Right lobe of liver (tissue), 4 donors: ENCODE measurements around the gene PP2D1.

ENCODE experiments used
- POLR2A ChIP-seq: fragments of 450-650 bp; IDR thresholded peaks from one replicate; pipeline ENCODE4 v1.6.1; 2017; ENCODE audit warnings: antibody characterized with exemption, mild to moderate bottlenecking
- TF ChIP-seq, protein P1 (sequence below), 4 donors: fragments of 200-600 bp in 3 of 4; fragments of 450-650 bp in 1 of 4; IDR thresholded peaks; one replicate each; pipeline versions ENCODE4 v1.5.1 to v1.8.0; 2016 to 2022; ENCODE audit warnings: antibody characterized with exemption in 4 of 4, mild to moderate bottlenecking in 2 of 4
- donor health status: DM: no; HTN: no; CAD: no.
- donor health status: DM: no; HTN: no; CAD: no.
- donor health status: DM: no; HTN: yes; CAD: no.

DNA sequence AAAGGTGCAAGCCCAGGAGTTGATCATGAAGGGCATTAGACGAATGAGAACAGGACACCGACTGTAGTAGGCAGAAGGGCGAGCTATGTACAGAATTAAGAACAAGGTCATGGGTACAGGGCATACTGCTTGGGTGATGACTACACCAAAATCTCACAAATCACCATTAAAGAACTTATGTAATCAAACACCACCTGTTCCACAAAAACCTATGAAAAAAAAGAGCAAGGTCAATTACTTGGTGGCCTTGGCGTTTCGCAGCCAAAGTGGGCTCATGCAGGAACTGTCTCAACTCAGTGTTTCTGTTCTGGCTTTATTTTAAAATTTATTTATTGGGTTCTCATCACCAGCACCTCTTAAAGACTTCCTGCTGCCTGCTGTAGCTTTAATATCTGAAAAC is 30.3 kb upstream of the PP2D1 start:
- TF ChIP-seq, protein P1, sequence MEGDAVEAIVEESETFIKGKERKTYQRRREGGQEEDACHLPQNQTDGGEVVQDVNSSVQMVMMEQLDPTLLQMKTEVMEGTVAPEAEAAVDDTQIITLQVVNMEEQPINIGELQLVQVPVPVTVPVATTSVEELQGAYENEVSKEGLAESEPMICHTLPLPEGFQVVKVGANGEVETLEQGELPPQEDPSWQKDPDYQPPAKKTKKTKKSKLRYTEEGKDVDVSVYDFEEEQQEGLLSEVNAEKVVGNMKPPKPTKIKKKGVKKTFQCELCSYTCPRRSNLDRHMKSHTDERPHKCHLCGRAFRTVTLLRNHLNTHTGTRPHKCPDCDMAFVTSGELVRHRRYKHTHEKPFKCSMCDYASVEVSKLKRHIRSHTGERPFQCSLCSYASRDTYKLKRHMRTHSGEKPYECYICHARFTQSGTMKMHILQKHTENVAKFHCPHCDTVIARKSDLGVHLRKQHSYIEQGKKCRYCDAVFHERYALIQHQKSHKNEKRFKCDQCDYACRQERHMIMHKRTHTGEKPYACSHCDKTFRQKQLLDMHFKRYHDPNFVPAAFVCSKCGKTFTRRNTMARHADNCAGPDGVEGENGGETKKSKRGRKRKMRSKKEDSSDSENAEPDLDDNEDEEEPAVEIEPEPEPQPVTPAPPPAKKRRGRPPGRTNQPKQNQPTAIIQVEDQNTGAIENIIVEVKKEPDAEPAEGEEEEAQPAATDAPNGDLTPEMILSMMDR (IDR thresholded peaks at IDR 0.05) = no peak
- TF ChIP-seq POLR2A = no peak
